Stimulated activated naive B cell treated with anti-CD40 and anti-IgM and Interleukin-4, amounts not matched to agents 10 μg/mL and 1 μg/mL and 100 μg/mL, for 72 hours (primary cell): ENCODE data around the gene TTLL4.
A peak's percentile ranks its signal among the peaks of the same experiment; 100 is the strongest.
"Not testable (repeated sequence)": the region's sequence is repeated elsewhere in the genome, so short reads cannot be mapped to it uniquely, and the experiment has no call there.

ENCODE experiments used
- ATAC-seq, 2 donors: fragments of 150-1000 bp; cut with Tn5 transposase; replicated peaks; 2 replicates each; pipeline ENCODE4 v1.10.0; 2021; ENCODE audit warnings: moderate library complexity in 1 of 2
- DNase-seq: peaks from one replicate; pipeline ENCODE4 v3.0.0; 2021
- H3K27ac Mint-ChIP-seq: one replicate; pipeline ENCODE4 v1.8.0; 2022; ENCODE audit warnings: mild to moderate bottlenecking, mixed read lengths
- H3K27me3 Mint-ChIP-seq, 2 donors: one replicate each; pipeline ENCODE4 v1.8.0; 2022; ENCODE audit warnings: mixed read lengths in 2 of 2
- H3K36me3 Mint-ChIP-seq, 2 donors: one replicate each; pipeline ENCODE4 v1.8.0; 2022; ENCODE audit warnings: mixed read lengths in 2 of 2, mild to moderate bottlenecking in 1 of 2
- H3K4me1 Mint-ChIP-seq, 2 donors: one replicate each; pipeline ENCODE4 v1.8.0; 2022; ENCODE audit warnings: mixed read lengths in 2 of 2, mild to moderate bottlenecking in 1 of 2
- H3K4me3 Mint-ChIP-seq, 2 donors: one replicate each; pipeline ENCODE4 v1.8.0; 2022; ENCODE audit warnings: mild to moderate bottlenecking in 2 of 2, mixed read lengths in 2 of 2, moderate library complexity in 1 of 2
- H3K9me3 Mint-ChIP-seq, 2 donors: one replicate each; pipeline ENCODE4 v1.8.0; 2022; ENCODE audit warnings: mixed read lengths in 2 of 2, mild to moderate bottlenecking in 1 of 2

The TTLL4 gene

DNA sequence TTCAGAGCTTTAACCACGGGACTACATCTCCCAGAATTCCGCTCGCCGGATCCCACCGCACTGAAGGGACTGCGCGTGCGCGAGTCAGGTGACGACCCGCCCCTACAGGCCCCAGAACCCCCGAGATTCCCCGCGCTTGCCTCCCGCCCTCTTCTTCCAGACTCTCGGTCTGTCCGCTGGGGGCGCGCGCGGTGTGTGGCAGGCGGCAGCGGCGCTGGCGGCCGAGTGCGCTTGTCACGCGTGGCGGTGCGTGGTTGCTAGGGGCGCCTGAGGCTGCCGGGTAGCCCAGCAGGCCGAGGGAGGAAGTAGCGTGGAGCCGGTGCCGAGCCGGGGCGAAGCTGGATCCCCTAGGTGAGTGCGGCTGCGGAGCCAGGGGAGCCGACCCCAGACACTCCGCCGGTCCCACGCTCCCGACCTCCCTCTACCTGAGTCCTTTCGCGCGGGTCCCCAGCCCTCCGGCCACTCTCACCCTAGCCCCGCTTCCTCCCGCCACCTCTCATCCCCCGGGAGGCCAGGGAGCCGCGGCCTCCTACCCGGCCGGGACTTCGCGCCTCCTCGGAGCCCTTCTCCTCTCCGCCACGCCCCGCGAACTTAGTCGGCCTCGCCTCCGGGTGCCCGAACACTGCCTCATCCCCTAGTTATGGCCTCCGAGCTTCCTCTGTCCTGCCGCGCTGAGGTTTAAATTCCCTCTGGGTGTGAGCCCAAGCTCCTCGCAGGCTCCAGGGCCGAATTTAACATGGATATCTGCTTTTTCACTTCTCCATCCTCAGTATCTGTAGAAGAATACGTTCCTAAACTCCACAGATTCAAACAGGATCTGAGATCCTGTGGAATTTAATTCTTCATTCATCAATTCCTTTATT lies at the start of gene TTLL4:
Gene TTLL4, plus strand, starts transcription at position 149 of the 863 bp plus-strand sequence. CDS start 26,842 bp downstream, outside the sequence.
- Mint-ChIP-seq H3K27ac (peak within 1 kb of the TSS; percentile 94), H3K36me3 (peaks cover 2 to 3% of the 10 kb centered on the region in 2 donors), H3K4me1 (peaks cover 9 to 16% of the 10 kb centered on the region in 2 donors), H3K9me3 (no peaks in the 10 kb centered on the region), H3K4me3 (peak within 1 kb of the TSS; percentile 93 to 96), H3K27me3 (peaks cover 0 to 5% of the 10 kb centered on the region in 2 donors)
- DNase-seq (peak; percentile 98), ATAC-seq (peak; percentile 95 to 96)

DNA sequence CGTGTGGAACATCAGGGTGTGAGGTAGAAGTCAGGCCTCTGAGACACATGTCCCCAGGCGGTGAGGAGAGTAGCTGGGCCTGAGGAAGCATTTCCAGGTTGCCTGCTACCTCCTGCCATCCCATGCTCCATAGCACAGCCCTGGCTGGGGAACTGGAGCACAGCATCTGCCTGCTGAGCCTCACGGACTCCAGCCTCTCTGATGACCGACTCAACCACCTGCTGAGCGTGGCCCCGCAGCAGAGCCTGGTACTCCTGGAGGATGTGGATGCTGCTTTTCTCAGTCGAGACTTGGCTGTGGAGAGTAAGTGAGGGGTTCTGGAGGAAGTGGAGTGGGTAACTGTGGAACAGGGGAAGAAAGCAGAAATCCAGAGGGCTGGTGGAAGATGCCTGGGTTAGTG lies 48.3 kb upstream of the TTLL4 start:
- no peak for DNase-seq
- Mint-ChIP-seq H3K4me3 (no peak overlapping the region), H3K27ac (no peak overlapping the region), H3K27me3 (no peaks in the 10 kb centered on the region), H3K36me3 (peaks cover 42 to 66% of the 10 kb centered on the region in 2 donors), H3K4me1 (peaks cover 20 to 48% of the 10 kb centered on the region in 2 donors), H3K9me3 (no peaks in the 10 kb centered on the region)
- no peak for ATAC-seq

DNA sequence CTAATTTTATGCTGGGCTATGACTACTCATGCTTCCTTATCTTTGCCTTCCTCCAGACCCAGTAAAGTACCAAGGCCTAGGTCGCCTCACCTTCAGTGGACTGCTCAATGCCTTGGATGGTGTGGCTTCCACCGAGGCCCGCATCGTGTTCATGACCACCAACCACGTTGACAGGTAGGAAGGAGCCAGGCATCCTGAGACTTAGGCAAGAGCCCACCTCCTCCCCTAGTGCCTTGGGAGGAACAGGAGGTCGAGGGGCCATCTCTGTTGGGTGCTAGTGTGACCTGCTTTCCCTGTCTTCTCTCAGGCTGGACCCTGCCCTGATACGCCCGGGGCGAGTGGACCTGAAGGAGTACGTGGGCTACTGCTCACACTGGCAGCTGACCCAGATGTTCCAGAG lies 47.8 kb upstream of the TTLL4 start:
- peaks cover 41 to 63% of the 10 kb centered on the region in 2 donors for H3K36me3 Mint-ChIP-seq
- ATAC-seq (no peak), DNase-seq (no peak)
- H3K27me3 Mint-ChIP-seq = no peaks in the 10 kb centered on the region
- H3K9me3 Mint-ChIP-seq = no peaks in the 10 kb centered on the region
- no peak overlapping the region for H3K27ac Mint-ChIP-seq
- H3K4me3 Mint-ChIP-seq = no peak overlapping the region
- peaks cover 18 to 44% of the 10 kb centered on the region in 2 donors for H3K4me1 Mint-ChIP-seq

DNA sequence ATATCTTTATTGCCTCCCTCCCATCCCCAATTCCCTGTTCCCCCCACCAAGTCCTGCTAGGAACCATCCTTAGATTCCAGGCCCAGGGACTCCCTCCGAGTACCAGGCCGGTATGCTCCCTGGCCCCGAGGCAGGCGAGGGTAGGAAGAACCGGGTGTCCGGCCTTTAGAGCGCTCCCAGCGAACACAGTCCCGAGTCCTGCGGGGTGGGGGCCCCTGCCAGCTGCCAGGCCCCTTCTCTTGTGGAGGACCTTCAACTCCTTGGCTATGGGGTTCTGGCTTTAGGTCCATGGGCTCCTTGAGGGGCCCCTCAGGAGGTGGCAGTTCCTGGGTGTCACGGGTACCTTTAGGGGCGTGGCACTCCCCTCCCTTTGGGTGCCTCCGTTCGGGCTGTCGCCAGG lies 46.7 kb upstream of the TTLL4 start:
- Mint-ChIP-seq H3K27ac (no peak overlapping the region), H3K36me3 (peaks cover 40 to 62% of the 10 kb centered on the region in 2 donors), H3K4me1 (peaks cover 17 to 34% of the 10 kb centered on the region in 2 donors), H3K4me3 (no peak overlapping the region), H3K27me3 (no peaks in the 10 kb centered on the region), H3K9me3 (no peaks in the 10 kb centered on the region)
- DNase-seq = no peak
- ATAC-seq = no peak

DNA sequence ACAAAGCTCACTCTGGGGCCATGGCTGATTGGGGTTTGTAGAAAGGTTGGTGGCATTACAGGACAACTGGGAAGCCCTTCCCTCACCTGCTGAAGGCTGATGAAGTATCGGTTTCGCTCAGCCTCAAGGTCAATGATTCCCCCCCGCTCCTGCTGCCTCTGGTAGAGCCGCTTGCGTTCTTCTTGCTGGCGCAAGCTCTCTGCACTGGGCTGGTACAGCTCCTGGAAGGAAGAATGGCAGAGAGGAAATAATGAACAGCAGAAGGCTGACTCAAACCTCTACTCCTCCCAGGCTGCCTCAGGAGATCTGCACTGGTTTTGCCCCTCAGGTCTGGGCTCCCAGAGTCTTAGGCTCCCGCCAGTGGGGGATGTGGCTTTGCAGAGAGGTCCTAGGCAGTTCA lies 46.0 kb upstream of the TTLL4 start:
- no peak for DNase-seq

GRCh38 chr2:218671097-218671653 lies 39.5 kb upstream of the TTLL4 start:
- H3K4me1 Mint-ChIP-seq = peaks cover 10 to 21% of the 10 kb centered on the region in 2 donors
- peaks cover 17 to 21% of the 10 kb centered on the region in 2 donors for H3K36me3 Mint-ChIP-seq
- ATAC-seq (no peak), DNase-seq (no peak)
- peak overlapping the region; percentile 97 for H3K27ac Mint-ChIP-seq
- H3K9me3 Mint-ChIP-seq = no peaks in the 10 kb centered on the region
- no peaks in the 10 kb centered on the region for H3K27me3 Mint-ChIP-seq
- peak overlapping the region; percentile 99 to 100 for H3K4me3 Mint-ChIP-seq

More for the DNA sequence above, 46.0 kb upstream of the TTLL4 start:
- Mint-ChIP-seq H3K27ac (no peak overlapping the region), H3K36me3 (peaks cover 38 to 59% of the 10 kb centered on the region in 2 donors), H3K27me3 (no peaks in the 10 kb centered on the region), H3K4me1 (peaks cover 15 to 32% of the 10 kb centered on the region in 2 donors), H3K4me3 (no peak overlapping the region), H3K9me3 (no peaks in the 10 kb centered on the region)
- ATAC-seq = no peak

- Mint-ChIP-seq H3K4me1 (peaks cover 10 to 21% of the 10 kb centered on the region in 2 donors), H3K36me3 (peaks cover 18 to 21% of the 10 kb centered on the region in 2 donors), H3K4me3 (peak within 1 kb of the TSS; percentile 99 to 100), H3K9me3 (no peaks in the 10 kb centered on the region), H3K27me3 (no peaks in the 10 kb centered on the region), H3K27ac (peak within 1 kb of the TSS; percentile 97)
- peak; percentile 80 for DNase-seq
- peak; percentile 98 to 99 for ATAC-seq
These were observed 38.7 kb upstream of the TTLL4 start, which contains the start of the genes RNF25 and STK36 for GRCh38 chr2:218671654-218672566. TSS of gene RNF25 (minus strand) at chr2:218672002. CDS start at chr2:218671970, 32 bp downstream. TSS of gene STK36 (plus strand) at chr2:218672086. CDS start at chr2:218672830, 744 bp downstream.

DNA sequence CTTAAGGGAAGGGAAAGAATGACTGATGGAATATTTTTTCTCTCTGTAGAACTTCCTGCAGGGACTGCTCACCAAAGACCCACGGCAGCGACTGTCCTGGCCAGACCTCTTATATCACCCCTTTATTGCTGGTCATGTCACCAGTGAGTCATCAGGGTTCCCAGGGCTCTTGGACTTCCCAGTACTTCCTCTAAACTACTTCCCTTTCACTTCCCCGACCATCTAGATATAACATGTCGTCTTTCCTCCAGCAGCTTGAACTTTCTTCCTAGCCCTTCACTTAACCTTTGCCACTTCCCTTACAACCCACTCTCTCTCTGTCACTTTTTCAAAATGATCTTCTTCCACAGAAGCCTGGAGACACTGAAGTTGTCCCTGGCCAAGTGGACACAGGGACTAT lies 31.5 kb upstream of the TTLL4 start:
- H3K27ac Mint-ChIP-seq = no peak overlapping the region
- DNase-seq = no peak
- H3K27me3 Mint-ChIP-seq = no peaks in the 10 kb centered on the region
- H3K36me3 Mint-ChIP-seq = peaks cover 21 to 37% of the 10 kb centered on the region in 2 donors
- no peak for ATAC-seq
- no peak overlapping the region for H3K4me3 Mint-ChIP-seq
- H3K4me1 Mint-ChIP-seq = peaks cover 4 to 6% of the 10 kb centered on the region in 2 donors
- H3K9me3 Mint-ChIP-seq = no peaks in the 10 kb centered on the region

GRCh38 chr2:218680061-218680460 lies 30.6 kb upstream of the TTLL4 start:
- DNase-seq (no peak), ATAC-seq (no peak)
- Mint-ChIP-seq H3K9me3 (no peaks in the 10 kb centered on the region), H3K27me3 (no peaks in the 10 kb centered on the region), H3K36me3 (peaks cover 21 to 40% of the 10 kb centered on the region in 2 donors), H3K4me3 (no peak overlapping the region), H3K4me1 (peaks cover 4 to 6% of the 10 kb centered on the region in 2 donors), H3K27ac (no peak overlapping the region)

DNA sequence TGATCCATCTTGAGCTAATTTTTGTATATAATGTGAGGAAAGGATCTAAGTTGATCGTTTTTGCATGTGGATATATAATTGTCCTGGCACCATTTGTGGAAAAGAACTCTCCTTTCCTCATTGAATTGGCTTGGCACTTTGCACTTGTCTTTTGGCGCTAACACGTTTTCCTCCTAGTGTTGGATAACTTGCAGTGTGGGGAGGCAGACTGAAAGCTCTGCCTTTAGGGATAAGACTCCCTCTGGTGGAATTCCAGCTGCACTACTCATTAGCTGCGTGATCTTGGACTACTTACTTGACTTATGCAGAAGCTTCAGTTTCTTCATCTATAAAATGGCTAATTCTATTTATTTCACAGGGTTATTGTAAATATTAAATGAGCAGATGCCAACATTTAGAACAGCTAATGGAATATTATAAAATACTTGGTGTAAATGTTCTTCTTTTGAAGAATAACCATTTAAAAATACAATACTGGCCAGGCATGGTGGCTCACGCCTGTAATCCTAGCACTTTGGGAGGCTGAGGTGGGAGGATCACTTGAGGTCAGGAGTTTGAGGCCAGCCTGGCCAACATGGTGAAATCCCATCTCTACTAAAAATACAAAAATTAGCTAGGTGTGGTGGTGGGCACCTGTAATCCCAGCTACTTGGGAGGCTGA lies 23.1 kb upstream of the TTLL4 start:
- not testable (repeated sequence) for H3K27ac Mint-ChIP-seq, H3K4me3 Mint-ChIP-seq, H3K27me3 Mint-ChIP-seq, DNase-seq, H3K4me1 Mint-ChIP-seq, H3K9me3 Mint-ChIP-seq
- peaks cover 19 to 45% of the 10 kb centered on the region in 2 donors for H3K36me3 Mint-ChIP-seq
- ATAC-seq = peak; percentile 74 to 78

- ATAC-seq = no peak
- H3K27me3 Mint-ChIP-seq = no peaks in the 10 kb centered on the region
These were observed 19.4 kb upstream of the TTLL4 start for GRCh38 chr2:218691234-218691633.

GRCh38 chr2:218694405-218695145 lies 16.1 kb upstream of the TTLL4 start:
- DNase-seq (no peak), ATAC-seq (no peak)
- Mint-ChIP-seq H3K27me3 (no peaks in the 10 kb centered on the region), H3K4me1 (no peaks in the 10 kb centered on the region), H3K4me3 (no peak overlapping the region), H3K9me3 (no peaks in the 10 kb centered on the region), H3K36me3 (peaks cover 31 to 58% of the 10 kb centered on the region in 2 donors), H3K27ac (no peak overlapping the region)

More at GRCh38 chr2:218691234-218691633, 19.4 kb upstream of the TTLL4 start:
- no peaks in the 10 kb centered on the region for H3K9me3 Mint-ChIP-seq
- peaks cover 36 to 52% of the 10 kb centered on the region in 2 donors for H3K36me3 Mint-ChIP-seq
- no peak for DNase-seq
- H3K4me1 Mint-ChIP-seq = no peaks in the 10 kb centered on the region
- H3K27ac Mint-ChIP-seq = no peak overlapping the region
- no peak overlapping the region for H3K4me3 Mint-ChIP-seq

DNA sequence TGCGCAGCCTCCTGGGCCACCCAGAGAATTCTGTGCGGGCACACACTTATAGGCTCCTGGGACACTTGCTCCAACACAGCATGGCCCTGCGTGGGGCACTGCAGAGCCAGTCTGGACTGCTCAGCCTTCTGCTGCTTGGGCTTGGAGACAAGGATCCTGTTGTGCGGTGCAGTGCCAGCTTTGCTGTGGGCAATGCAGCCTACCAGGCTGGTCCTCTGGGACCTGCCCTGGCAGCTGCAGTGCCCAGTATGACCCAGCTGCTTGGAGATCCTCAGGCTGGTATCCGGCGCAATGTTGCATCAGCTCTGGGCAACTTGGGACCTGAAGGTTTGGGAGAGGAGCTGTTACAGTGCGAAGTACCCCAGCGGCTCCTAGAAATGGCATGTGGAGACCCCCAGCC lies 11.8 kb upstream of the TTLL4 start:
- H3K27ac Mint-ChIP-seq = no peak overlapping the region
- no peak for DNase-seq
- H3K4me1 Mint-ChIP-seq = no peaks in the 10 kb centered on the region
- H3K4me3 Mint-ChIP-seq = no peak overlapping the region
- H3K27me3 Mint-ChIP-seq = no peaks in the 10 kb centered on the region
- ATAC-seq = no peak
- no peaks in the 10 kb centered on the region for H3K9me3 Mint-ChIP-seq
- peaks cover 11 to 37% of the 10 kb centered on the region in 2 donors for H3K36me3 Mint-ChIP-seq
